ENCODE measurements around the gene TLCD5.
A peak's percentile ranks its signal among the peaks of the same experiment; 100 is the strongest.

Gene TLCD5

DNA sequence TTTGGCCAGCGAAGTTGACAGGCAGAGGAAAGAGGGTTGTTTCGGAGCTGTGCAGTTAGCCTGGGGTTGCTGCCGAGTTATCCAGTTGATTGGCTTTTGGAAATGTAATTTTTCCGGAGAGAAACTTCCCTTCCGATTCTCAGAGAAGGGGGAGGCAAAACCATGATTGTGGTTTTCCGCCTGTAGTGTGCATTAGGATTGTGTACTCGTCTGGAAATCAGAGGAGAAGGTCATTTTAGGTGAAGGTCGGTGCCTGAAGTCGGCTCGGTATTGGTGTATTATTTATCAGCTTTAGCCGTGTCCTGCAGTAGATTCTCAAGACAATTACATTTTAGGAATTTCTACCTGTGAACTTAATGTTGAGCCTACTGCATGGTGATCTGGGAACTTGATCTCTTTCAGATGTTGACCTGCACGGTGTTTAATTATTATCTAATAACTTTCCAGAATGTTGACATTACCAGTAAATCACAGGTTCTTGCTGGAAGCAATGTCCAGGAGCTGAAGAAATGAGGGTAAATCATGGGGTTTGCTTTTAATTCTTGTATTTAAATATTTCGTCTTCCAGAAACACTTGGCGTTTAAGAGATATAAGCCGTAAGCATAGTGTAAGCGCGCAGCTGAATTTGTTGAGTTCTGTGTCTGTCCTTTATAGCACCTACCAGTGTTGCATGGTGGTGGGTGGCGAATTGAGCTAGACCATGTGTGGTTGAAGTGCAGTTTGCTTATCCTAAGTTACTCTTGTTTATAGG, 12.4 kb downstream of the TLCD5 start:
- DNase-seq (ENCODE audit: low read depth in 3 of 3) = no peak

DNA sequence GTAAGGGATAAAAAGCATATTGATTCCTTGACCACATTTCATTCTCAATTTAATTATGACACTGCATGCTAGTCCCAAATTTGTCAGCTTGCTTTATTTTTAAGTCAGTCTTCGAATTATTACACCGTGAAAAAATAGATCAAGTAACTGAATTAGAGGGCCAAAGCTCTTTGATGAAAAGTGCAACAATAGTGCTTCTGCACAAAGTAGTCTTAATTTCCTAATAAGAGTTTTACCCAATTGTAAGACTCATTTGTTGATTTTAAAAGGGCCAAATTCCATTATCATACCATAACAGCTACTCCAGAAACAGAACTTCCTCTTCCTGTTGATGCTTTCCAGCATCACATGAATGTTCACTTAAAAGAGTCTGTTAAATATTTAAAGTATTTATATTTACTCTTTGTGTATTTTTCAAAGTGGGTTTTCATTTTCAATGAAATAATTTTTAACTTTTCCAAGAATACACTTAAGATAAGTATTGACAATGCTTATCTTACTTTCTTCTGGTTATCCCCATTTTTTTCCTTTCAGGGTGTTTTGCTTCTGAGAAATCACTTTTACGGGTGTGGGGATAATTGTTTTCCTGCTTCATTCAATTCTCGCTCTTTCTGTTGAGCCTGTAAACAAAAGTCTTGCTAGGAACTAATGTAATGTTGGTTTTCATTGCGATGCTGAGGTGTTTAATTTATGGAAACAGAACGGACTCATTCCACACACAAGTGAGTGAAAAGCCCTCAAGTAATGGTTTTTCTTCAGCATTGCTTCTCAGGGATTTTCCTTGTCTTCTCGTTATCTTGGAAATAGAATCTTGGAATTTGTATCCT, 13.2 kb downstream of the TLCD5 start:
- no peak for DNase-seq (ENCODE audit: low read depth in 3 of 3)

DNA sequence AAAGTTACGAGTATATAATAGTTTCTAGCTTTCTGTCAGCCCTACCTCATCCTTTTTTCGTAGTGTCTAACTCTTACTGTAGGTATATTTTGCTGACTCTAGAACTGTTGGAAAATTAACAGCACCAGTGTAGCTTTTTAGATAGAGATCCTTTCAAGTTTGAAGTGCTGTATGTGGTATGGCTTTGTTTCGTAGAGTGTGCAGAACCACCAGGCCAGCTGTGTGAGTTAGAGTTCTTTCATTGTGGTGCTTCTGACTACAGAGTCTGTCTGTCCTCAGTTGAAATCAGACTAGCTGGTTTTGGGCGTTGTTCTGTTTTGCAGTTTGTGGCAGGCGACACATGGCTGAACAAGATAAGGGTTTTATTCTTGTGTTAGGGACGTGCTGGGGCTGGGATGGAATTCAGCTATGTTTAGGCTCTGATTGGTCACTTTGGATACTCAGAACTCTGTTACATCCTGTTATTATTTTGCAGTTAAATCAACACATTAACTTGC, 14.3 kb downstream of the TLCD5 start:
- DNase-seq (ENCODE audit: low read depth in 3 of 3) = no peak

DNA sequence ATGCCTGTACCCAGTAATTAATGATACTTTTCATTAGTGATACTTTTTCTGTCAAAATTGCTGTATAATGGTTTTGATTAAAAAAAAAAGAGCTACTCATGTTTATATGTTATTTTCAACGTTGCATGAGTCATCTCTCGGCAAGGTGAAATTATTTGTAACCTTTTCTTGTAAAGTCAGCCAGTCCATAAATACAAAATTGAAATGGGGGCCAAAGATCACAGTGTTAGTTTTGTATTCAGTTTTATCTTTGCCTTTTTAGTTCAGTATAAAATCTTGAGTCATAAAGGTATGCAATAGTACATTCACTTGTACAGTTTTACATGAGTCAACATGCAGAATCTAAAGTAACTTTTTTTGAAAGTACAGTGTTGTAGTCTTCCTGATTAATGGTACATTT, 15.4 kb downstream of the TLCD5 start:
- no peak for DNase-seq (ENCODE audit: low read depth in 3 of 3)

DNA sequence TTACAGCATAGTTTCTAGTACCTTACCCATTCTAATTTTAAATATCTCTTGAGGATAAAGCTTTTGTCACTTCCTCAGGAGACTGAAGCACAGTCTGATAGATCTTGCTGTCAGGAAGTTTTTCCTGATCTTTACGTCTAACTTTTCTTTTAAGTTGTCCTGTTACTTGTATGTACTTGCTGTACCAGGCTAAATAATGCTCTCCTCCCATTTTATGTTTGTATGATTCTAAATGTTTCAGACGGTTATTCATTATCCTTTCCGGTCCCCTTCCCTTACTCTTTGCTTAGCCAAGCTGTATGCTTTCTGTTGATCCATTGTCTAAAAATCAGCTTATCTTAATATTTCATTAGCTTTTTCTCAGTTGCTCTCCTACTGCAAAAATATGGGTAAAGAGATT, 17.1 kb downstream of the TLCD5 start:
- no peak for DNase-seq (ENCODE audit: low read depth in 3 of 3)

DNA sequence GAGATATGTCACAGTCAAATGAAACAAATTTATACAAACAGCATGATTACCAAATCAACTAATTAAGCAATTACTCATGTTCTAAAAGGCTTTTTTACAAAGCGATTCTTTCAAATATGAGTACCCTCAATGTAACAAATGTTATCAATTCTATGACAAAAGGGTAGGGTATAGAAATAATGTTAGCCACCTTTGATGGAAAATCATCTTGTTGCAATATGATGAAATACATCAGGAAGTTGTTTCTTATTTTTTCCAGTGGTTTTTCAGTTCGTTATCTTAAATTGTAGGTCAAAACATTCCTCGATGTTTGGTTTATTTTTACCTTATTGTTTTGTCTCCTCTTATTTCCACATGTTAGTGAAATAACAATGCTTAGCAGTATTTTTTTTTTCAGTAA, 17.6 kb downstream of the TLCD5 start:
- no peak for DNase-seq (ENCODE audit: low read depth in 3 of 3)

DNA sequence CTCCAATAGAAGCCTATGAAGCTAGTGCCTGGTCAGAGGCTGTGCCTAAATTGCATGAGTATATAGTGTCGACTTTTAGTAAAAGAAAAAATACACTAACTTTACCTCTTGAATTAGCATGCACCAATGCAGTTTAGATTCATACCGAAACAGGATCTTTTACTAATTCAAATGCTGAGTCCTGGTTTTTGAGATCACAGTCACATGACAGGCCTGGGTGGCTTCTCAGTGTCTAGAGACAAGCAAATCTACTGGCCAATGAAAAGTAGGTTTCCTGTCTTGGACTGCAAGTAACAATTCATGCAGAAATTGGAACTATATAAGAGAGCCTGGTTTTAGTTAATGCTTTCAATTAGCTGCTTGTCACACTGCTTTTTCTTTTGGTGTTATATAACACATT, 18.3 kb downstream of the TLCD5 start:
- DNase-seq (ENCODE audit: low read depth in 3 of 3) = no peak

DNA sequence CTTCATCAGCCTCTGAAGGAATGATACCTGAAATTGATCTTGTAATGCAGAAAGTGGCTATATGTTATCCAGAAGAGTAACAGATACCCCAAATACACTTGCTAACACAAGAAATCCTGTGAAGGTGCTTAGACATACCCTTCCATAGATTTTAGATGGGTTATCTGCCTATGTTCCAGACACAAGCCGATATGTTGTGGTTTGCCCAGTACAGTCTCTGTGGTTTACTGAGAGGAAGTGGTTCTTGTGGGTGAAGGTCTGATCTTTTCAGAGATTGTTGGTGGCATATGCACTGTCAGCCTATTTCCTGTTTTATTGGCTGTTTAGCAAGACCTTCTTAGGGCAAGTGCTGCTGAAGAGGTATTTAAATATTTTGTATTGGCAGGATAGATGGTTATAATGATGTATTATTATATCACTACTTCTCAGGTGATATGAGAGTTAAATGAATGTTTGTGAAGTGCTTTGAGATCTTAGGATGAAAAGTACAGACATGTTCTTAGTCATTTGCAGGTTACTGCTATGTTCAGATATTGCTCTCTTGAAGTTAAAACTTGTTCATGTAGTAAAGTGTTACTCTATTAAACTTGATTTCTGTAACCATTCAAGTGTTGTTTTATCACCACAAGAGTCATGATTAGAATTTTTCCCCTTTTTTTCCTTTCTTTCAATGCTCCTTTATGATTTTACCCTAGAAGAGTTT, 19.4 kb downstream of the TLCD5 start:
- DNase-seq (ENCODE audit: low read depth in 3 of 3) = peak in 1 of 3 donors; percentile 22

DNA sequence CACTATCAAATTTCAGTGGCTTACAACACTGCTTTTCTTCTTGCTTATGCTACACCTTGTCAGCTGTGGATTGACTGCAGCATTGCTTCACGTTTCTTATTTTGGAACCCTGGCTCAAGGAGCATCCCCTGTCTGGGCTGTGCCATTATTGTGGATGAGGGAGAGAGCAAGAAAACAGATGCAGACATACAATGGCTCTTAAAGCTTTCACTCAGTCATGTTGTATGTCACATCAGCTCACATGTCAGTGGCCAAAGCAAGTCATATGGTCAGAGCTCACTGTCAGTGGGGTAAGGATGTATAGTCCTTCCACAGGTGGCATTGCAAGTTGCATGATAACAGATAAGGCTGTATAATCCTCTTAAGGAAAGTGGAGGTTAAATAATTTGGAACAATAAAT, 21.1 kb downstream of the TLCD5 start:
- no peak for DNase-seq (ENCODE audit: low read depth in 3 of 3)

DNA sequence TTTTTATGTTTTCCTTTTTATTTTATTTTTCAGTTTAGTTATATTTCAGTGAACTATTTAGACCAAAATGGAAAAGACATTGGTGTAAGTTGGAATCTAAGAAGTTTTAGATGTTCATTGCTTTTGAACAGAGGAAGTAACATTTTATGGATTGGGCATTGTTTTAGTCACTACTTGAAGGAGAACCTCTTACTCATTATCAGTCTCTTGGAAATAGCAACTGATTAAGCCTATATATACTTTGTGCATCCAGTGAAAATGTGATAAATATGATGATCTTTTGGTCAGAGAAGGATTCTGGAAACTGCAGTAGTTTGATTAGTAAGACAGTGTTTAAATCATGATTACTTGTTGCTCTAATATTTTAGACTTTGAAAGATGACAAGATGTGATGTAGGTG, 25.5 kb downstream of the TLCD5 start:
- no peak for DNase-seq (ENCODE audit: low read depth in 3 of 3)

DNA sequence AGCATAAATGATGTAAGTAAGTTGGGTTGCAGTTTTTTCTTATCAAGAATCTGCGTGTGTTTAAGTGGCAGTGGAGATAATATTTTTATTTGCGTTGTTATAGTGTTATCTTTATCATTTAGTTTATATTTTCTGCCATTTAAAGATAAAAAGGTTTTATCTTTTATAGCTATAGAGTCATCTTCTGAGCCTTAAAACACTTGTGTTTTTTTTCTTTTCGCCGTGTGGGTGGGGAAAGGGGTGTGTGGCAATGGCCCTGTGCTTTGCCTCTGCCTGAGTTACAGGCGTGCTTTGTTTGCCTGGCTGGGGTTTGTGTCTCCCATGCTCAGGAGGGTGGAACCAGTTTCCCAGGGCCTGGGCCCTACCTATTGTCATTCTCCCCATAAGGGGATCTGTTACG, 27.3 kb downstream of the TLCD5 start:
- DNase-seq (ENCODE audit: low read depth in 3 of 3) = no peak

DNA sequence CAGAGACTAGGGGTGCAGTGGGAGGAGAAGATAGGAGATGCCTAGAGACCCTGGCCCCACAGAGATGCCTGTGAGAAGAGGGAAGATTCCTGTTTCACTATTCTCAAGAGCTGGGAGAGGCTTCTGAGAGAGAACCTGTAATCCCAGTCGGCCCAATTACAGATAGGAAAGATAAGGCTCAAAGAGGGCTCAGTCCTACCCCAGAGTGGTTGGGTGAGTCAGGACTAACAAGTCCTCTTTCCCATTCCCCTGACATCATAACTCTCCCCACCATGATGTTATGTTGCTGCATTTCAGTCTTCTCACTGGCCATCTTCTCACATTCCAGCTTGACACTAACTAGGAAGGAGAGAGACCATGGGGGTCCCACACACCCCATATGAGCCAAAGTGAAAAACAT, 29.0 kb downstream of the TLCD5 start:
- no peak for DNase-seq (ENCODE audit: low read depth in 3 of 3)

DNA sequence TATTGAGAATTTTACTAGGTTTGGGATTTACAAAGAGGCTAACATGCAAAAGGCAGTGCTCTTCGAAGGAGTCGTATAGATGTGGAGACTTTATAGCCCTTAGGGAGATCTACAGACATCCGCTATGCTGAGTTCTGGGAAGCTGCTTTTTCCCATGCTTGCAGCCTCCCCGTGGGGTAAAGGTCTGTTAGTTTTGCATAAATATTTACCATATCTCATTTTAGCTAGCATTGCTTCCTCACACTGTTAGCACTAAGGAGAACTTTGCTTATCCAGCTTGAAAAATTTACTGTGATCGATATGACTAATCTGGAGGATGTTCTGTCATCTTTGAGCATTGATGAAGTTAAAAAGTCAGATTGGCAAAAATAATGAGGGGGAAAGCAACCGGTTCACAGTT, 29.7 kb downstream of the TLCD5 start:
- no peak for DNase-seq (ENCODE audit: low read depth in 3 of 3)

DNA sequence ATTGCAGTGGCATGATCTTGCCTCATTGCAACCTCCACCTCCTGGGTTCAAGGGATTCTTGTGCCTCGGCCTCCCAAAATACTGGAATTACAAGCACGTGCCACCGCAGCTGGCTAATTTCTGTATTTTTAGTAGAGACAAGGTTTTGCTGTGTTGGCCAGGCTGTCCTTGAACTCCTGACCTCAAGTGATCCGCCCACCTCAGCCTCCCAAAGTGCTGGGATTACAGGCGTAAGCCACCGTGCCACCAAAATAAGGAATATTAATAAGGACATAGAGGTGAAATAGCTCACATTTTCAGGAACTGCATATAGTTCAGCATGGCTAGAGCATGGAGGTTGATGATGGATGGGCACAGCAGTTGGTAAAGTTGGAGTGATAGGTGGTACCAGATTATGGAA, 32.5 kb downstream of the TLCD5 start:
- no peak for DNase-seq (ENCODE audit: low read depth in 3 of 3)

DNA sequence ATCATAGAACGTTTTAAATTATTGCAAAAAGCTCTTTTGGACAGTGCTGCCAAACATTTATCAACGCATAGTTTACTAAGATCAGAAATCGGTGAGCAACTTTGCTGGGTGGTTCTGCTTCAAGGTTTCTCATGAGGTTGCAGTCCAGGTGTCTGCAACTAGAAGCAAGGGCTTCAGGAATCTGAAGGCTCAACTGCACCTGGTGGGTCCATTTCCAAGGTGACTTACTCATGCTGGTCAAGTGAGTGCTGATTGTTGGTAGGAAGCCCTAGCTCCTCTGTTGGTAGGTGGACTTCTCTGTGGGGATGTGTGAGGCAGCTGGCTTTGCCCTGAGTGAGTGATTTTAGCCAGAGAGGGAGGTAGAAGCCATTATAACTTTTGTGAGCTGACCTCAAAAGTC, 33.6 kb downstream of the TLCD5 start:
- DNase-seq (ENCODE audit: low read depth in 3 of 3) = no peak

DNA sequence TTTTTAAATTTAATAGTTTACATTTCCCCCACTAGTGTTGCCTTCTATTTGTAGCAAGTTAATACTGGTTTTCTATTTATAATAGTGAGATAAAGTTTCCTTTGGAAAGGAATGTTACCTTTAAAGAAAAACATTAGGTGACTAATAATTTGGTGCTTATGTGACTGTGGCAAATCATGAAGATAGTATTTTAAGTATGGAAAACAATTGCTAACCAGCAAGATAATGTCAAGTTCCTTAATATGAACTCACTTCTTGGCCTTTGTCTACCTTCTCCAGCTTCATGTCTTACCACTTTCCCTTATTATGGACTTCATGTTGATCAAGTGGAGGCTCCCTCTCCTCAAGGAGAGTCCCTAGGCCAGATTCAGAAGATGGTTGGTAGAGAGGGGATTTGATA, 38.3 kb downstream of the TLCD5 start:
- no peak for DNase-seq (ENCODE audit: low read depth in 3 of 3)

DNA sequence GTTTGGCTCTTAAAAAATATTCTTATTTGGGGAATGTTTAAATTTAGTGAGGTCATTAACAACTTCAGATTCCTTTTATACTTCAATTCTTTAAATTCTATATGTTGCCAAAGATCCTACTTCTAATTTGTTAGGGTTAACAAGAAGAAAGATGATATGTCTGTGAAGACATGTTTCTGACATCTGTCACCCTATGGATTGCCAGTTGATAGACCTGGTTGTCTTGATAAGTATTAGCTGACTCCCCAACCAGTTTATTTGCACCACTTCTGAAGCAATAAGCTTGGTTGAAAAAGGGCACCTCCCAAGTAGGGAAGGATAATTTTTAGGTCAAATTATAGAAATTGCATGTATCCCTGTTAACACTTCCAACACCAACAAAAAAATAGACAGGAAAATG, 40.4 kb downstream of the TLCD5 start:
- DNase-seq (ENCODE audit: low read depth in 3 of 3) = no peak

DNA sequence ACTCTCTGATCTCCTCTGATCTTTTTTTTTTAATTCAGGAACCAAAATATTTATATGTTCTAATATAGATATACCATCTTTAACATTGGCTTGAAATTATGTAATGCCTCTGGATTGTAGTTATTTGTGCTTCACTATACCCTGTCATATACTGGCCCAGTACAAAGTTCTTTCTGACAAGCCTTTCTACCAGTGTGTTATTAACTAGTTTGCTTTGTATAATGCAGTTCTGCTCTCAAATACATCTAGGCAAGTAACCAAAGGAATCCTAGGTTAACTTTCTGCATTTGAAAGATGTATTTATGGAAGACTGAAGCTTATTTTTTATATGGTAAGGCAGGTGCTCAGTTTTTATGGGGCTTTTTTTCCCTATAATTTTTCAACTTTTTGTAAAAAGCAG, 47.2 kb downstream of the TLCD5 start:
- no peak for DNase-seq (ENCODE audit: low read depth in 3 of 3)

DNA sequence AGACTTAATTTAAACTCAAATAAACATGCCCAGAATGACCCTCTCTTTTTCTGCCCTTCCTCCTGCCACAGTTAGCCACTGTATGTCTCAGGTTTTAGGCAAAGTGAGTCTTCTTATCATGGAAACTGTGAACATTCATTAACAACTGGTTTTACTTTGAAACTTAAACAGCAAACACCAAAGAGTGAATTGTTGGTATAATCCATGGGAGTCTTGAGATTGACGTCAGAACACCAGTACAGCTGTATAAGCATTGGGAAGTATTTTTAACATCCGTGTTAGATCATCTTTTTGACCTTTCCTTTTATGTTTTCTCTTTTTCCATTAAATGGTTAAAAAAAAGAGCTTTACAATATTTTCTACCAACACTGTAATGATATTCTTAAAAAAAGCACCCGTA, 50.0 kb downstream of the TLCD5 start:
- no peak for DNase-seq (ENCODE audit: low read depth in 3 of 3)

DNA sequence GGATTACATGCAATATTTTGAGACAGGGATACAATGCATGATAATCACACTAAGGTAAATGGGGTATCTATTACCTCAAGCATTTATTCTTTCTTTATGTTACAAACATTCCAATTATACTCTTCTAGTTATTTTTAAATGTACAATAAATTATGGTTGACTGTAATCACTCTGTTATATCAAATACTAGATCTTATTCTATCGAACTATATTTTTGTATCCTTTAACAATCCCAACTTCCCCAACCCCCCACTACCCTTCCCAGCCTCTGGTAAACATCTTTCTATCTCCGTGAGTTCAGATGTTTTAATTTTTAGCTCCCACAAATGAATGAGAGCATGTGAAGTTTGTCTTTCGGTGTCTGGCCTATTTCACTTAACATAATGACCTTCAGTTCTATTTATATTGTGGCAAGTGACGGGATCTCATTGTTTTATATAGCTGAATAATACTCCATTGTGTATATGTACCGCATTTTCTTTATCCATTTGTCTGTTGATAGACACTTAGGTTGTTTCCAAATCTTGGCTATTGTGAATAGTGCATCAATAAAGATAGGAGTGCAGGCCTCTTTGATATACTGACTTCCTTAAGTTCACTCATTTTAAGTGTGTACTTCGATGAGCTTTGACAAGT, 51.6 kb downstream of the TLCD5 start:
- DNase-seq (ENCODE audit: low read depth in 3 of 3) = no peak

DNA sequence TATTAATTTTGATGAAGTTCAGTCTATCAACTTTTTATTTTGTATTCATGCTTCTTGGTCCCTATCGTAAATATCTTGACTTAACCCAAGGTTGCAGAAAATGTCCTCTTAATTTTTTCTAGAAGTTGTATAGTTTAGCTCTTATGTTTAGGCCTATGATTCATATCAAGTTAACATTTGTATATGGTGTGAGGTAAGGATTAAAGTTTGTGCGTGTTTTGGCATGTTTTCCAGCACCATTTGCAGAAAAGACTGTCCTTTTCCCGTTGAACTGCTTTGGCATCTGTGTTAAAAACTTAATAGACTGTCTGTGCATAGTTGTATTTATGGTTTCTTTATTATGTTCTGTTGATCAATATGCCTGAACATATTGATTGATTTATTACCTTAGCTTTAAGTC, 53.4 kb downstream of the TLCD5 start:
- no peak for DNase-seq (ENCODE audit: low read depth in 3 of 3)

DNA sequence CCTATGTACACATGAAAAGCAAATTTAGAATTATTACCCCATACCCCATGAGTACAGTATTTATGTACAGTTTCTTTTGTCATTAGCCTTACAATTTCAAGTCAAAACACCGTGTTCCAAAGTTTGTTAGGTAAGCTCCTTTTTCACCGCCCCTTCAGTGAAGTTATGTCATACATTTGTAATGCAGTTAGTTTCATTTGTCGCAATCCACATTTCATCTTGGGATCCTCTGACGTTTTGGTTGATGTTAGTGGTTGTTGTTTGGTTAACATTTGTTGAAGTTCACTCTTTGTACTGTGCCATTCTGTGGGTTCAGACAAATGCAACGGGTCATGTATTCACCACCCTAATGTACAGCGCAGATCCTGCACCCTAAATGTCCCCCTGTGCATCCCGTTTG, 56.3 kb downstream of the TLCD5 start:
- DNase-seq (ENCODE audit: low read depth in 3 of 3) = no peak
